GM13976 (cell line): ENCODE results near the gene PAX7.

ENCODE experiments used
- DNase-seq: peaks from one replicate; pipeline ENCODE4 v3.0.0; 2012; ENCODE audit warnings: low spot score
- in situ Hi-C: fragments of 300-500 bp; cut with MboI; formaldehyde crosslinking; loops from one replicate; pipeline ENCODE4 v1.12.0; 2022; ENCODE audit warnings: low sequenced_read_pairs, mixed read lengths, inconsistent platforms; ENCODE audit not compliant: unreplicated experiment
- TF ChIP-seq, protein P1 (sequence below): IDR thresholded peaks from 2 replicates; pipeline ENCODE4 v1.5.1; 2012; ENCODE audit warnings: borderline replicate concordance, mild to moderate bottlenecking; ENCODE audit not compliant: insufficient read depth; ENCODE audit errors: extremely low read depth, missing control alignments, control extremely low read depth

Gene PAX7

DNA sequence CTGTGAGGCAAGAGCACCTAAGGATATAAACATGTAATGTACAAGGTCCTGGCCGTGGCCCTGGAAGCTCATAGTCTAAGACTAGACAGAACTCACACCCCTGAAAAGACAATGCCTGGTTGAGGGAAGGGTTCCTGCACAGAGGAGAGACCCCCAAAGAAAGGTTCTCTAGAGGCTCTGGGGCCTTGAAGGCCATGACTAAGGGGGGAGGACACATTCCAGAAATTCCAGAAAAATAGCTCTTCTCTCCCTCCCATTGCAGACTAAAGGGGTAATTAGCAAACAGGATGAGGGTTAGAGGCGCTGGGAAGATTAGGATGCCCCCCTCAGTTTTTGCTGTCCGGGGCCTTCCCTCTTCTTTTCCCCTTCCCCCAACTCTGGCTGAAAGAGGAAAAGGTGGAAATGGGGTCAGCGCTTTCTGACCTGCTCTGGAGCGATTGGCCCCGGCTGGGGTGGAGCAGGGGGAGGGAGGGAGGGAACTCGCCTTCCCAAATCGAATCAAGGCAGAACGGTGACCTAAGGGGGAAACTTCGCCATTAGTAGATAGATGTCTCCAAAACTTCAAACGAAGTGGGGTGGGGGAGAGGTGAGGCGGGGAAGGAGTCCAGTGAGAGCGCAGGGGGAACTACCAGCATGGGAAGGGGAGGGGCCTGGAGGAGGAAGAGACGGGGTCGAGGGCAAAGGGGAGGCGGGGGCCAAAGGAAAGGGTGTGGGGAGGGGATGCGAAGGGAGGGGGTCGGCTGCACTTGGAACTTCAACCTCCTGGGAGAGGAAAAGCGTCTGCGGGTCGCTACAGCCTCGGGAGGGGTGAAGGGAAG lies 11.8 kb downstream of the PAX7 start:
- TF ChIP-seq, protein P1, sequence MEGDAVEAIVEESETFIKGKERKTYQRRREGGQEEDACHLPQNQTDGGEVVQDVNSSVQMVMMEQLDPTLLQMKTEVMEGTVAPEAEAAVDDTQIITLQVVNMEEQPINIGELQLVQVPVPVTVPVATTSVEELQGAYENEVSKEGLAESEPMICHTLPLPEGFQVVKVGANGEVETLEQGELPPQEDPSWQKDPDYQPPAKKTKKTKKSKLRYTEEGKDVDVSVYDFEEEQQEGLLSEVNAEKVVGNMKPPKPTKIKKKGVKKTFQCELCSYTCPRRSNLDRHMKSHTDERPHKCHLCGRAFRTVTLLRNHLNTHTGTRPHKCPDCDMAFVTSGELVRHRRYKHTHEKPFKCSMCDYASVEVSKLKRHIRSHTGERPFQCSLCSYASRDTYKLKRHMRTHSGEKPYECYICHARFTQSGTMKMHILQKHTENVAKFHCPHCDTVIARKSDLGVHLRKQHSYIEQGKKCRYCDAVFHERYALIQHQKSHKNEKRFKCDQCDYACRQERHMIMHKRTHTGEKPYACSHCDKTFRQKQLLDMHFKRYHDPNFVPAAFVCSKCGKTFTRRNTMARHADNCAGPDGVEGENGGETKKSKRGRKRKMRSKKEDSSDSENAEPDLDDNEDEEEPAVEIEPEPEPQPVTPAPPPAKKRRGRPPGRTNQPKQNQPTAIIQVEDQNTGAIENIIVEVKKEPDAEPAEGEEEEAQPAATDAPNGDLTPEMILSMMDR, result no peak
- in situ Hi-C loops, result no loop called here
- no peak for DNase-seq

DNA sequence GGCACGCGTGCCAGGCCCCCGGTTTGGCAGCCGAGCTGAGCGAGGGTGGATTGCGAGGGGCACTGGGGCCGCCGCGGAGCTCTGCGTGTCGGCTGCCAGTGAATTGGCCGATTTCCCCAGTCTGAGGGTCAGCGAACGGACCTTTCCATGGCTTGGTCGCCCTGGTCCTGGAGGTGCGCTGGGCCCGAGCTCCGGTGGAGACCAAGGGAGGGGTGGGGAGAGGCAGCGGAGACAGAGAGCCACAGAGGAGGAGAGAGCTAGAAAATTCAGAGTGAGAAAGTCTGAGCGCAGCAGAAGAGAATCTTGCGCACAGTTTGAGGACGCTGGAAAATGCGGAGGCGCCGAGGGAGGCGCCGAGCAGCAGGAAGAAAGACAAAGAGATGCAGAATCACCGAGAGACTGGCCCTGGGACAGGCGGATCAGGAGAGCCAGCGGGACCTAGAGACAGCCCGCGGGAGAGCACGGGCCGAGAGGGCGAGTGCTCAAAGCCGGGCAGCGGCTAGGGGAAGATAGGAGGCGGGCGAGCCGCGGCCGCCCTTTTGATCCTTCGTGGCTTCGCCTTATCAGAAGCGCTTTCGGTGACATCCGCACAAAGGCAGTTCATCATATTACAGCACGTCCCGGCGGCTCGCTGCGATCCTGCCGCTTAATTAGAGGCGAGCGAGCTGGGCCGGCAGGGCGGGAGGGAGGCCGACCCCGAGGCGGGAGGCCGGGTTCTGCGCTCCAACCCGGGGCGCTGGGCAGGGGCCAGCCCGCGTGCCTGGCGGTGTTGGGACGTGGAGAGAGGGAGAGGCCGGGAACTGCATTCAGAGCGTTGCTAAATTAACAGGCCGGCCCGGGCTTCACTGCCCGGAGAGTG lies 12.7 kb downstream of the PAX7 start:
- TF ChIP-seq, protein P1, result no peak
- no peak for DNase-seq
- in situ Hi-C loops, result no loop called here

DNA sequence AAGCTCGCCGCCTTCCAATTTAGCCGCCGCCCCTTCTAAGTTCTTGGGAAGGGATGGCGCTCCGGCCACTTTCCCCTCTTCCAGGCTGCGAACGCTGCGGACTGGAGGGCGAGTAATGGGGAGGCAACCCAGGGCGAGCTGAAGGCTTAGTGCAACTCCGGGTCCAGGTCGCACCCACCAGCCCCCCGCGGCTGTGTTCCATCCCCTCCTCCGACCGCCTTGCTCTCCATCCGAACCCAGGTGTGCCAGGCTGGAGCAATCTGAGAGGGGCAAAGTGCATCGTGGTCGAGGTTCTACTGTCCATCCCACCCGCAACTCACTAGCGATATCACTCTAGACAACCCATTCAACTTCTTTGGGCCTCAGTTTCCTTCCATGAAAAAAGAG lies 13.4 kb downstream of the PAX7 start:
- in situ Hi-C loops, result no loop called here
- TF ChIP-seq, protein P1, result no peak
- no peak for DNase-seq

DNA sequence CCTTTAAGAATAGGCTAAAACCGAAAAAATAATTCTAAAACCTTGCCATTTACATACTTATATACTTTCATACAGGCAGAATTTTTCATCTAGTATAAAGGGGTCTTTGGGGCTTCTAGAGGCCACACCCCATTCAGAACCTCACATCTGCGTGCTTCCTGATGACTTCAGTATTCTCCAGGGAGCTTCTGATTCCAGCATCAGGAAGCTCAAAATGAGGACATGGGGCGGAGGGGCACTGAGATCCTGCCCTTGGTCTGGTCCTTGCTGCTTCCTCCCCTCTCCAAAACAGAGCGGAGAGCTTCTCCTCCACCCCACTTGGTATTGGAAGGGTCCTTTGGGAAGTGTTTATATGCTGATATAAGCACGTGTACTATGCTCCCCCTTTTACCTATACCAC lies 13.8 kb downstream of the PAX7 start:
- in situ Hi-C loops, result no loop called here
- TF ChIP-seq, protein P1, result no peak
- no peak for DNase-seq

DNA sequence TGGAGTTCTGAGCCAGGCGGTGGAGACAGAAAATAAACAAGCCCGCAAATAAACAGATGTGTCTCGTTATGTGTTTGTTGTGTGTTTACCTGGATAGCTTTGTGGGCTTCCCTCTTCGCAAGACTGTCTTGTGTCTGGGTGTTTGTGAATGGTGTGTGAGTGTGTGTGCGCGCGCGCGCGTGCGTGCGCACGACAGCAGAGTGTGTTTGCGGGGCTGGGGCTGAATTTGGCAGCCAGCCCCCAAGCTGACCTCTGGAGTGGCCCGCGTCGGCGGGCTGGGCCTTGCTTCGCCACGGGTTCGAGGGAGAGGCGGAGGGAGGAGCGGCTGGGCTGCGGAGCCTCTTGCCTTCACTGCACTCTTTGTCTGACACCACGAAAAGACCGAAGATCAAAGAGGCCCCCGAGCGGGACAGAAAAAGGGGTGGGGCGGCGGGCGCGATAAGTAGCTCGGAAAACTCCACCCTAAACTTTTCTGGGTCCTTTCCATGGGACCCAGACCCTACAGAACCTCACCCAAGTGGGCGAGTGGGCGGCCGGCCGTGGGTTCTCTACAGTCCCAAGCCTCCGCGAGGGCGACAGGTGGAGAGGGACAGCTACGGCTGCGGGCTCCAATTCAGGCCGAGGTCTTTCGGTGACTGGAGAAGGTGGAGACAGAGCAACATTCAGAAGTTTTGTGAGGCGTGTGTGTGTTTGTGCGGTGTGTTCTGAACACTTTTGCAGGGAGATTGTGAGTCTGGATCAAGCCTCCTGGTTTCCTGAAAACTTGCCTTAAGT lies 14.5 kb downstream of the PAX7 start:
- TF ChIP-seq, protein P1, result no peak
- no peak for DNase-seq
- in situ Hi-C loops, result no loop called here

DNA sequence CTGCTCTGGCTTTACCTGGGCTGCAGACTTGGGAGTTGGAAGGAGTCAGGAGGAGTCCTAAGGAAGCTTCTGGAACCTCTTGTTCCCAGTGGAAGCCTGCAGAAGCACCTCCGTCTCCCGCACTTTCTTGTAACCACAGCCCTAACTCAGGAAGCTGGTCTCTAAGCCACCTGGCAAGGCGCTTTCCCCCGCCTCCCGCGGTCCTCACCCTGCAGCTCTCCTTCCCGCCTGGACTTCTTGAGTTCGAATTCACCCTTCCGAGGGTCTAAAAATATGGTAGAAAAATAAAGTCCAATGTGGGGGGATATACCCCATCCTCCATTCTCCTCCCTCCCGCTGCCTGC lies 15.1 kb downstream of the PAX7 start:
- TF ChIP-seq, protein P1, result no peak
- no peak for DNase-seq
- in situ Hi-C loops, result no loop called here
